ENCODE results near the gene OTOGL.

The OTOGL gene

DNA sequence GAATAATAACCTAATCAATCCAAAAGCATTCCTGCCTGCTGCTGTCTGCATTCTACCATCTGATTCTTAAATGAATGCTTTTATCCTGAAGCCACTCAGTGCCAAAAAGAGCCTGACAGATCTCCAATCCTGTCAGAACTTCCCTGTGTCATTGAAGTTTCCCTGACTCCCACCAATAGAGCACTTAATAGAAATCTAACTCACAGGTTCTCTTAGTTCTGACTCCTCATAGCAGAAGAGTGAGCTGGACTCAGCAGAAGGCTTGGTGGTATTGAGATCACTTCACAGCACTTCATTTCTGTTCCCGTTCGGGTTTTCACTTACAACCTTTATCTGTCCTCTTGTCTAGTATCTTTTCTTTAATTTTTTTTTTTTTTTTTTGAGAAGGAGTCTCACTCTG is 102.6 kb downstream of the OTOGL start:
- no peak for DNase-seq (ENCODE audit: low read depth)
- H3K4me3 ChIP-seq (ENCODE audit: low read depth, low read length), result no peak overlapping the region
- TF ChIP-seq MYC (IDR thresholded peaks at IDR 0.05; ENCODE audit: low read depth, low read length) (no peak), POLR2A (IDR thresholded peaks at IDR 0.05; ENCODE audit: extremely low read depth, insufficient read length) (no peak)
- TF ChIP-seq, protein P1, sequence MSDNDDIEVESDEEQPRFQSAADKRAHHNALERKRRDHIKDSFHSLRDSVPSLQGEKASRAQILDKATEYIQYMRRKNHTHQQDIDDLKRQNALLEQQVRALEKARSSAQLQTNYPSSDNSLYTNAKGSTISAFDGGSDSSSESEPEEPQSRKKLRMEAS (IDR thresholded peaks at IDR 0.05; ENCODE audit: low read depth, low read length), result no peak
- TF ChIP-seq, protein P2, sequence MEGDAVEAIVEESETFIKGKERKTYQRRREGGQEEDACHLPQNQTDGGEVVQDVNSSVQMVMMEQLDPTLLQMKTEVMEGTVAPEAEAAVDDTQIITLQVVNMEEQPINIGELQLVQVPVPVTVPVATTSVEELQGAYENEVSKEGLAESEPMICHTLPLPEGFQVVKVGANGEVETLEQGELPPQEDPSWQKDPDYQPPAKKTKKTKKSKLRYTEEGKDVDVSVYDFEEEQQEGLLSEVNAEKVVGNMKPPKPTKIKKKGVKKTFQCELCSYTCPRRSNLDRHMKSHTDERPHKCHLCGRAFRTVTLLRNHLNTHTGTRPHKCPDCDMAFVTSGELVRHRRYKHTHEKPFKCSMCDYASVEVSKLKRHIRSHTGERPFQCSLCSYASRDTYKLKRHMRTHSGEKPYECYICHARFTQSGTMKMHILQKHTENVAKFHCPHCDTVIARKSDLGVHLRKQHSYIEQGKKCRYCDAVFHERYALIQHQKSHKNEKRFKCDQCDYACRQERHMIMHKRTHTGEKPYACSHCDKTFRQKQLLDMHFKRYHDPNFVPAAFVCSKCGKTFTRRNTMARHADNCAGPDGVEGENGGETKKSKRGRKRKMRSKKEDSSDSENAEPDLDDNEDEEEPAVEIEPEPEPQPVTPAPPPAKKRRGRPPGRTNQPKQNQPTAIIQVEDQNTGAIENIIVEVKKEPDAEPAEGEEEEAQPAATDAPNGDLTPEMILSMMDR (IDR thresholded peaks at IDR 0.05; ENCODE audit: low read depth, low read length), result no peak

DNA sequence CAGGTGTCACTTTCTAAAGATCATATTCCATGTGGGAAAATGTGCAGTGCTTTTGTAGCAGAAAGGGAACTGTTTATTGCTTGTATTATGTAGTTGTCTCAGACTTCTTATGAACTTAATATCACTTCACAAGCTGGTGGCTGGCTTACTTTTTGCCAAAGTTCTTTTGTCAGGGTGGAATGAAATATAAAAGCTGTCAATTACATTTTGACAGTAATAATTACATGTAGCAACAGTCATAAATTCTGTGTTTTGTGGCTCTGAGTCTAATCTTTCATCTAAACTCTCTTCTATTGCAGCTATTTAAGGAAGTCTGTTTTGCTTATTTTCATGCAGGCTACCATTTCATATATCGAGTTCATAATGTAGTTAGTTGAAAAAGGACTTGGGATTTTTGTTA is 106.6 kb downstream of the OTOGL start:
- TF ChIP-seq POLR2A (IDR thresholded peaks at IDR 0.05; ENCODE audit: extremely low read depth, insufficient read length), result no peak
- TF ChIP-seq, protein P2 (IDR thresholded peaks at IDR 0.05; ENCODE audit: low read depth, low read length), result no peak
- TF ChIP-seq, protein P1 (IDR thresholded peaks at IDR 0.05; ENCODE audit: low read depth, low read length), result no peak
- no peak for TF ChIP-seq MYC (IDR thresholded peaks at IDR 0.05; ENCODE audit: low read depth, low read length)
- H3K4me3 ChIP-seq (ENCODE audit: low read depth, low read length), result no peak overlapping the region
- DNase-seq (ENCODE audit: low read depth), result no peak

DNA sequence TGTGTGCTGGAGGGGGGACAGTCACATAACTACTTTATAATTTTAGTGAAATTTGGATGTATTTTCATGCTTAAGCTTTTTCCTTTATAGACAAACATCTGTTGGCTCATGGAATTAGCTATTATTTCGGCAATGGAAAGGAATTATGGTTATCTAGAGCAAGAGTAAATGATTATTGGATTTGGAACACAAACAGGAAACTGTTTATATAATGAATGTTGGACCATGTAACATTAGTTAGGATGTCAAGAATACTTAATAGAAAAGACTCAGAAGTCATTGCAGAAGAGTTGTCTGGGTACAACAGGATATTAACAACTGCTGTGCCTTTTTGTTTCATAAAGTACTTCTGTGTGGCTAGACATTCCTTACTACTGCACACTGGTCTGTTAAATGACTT is 108.7 kb downstream of the OTOGL start:
- no peak for DNase-seq (ENCODE audit: low read depth)
- TF ChIP-seq MYC (IDR thresholded peaks at IDR 0.05; ENCODE audit: low read depth, low read length), result no peak
- TF ChIP-seq, protein P2 (IDR thresholded peaks at IDR 0.05; ENCODE audit: low read depth, low read length), result no peak
- TF ChIP-seq, protein P1 (IDR thresholded peaks at IDR 0.05; ENCODE audit: low read depth, low read length), result no peak
- TF ChIP-seq POLR2A (IDR thresholded peaks at IDR 0.05; ENCODE audit: extremely low read depth, insufficient read length), result no peak
- no peak overlapping the region for H3K4me3 ChIP-seq (ENCODE audit: low read depth, low read length)

- no peak overlapping the region for H3K4me3 ChIP-seq (ENCODE audit: low read depth, low read length)
- DNase-seq (ENCODE audit: low read depth), result no peak
- TF ChIP-seq, protein P2 (IDR thresholded peaks at IDR 0.05; ENCODE audit: low read depth, low read length), result no peak
- TF ChIP-seq MYC (IDR thresholded peaks at IDR 0.05; ENCODE audit: low read depth, low read length) (no peak), POLR2A (IDR thresholded peaks at IDR 0.05; ENCODE audit: extremely low read depth, insufficient read length) (no peak)
- TF ChIP-seq, protein P1 (IDR thresholded peaks at IDR 0.05; ENCODE audit: low read depth, low read length), result no peak
These were observed 112.3 kb downstream of the OTOGL start for GRCh38 chr12:80211671-80212070.

DNA sequence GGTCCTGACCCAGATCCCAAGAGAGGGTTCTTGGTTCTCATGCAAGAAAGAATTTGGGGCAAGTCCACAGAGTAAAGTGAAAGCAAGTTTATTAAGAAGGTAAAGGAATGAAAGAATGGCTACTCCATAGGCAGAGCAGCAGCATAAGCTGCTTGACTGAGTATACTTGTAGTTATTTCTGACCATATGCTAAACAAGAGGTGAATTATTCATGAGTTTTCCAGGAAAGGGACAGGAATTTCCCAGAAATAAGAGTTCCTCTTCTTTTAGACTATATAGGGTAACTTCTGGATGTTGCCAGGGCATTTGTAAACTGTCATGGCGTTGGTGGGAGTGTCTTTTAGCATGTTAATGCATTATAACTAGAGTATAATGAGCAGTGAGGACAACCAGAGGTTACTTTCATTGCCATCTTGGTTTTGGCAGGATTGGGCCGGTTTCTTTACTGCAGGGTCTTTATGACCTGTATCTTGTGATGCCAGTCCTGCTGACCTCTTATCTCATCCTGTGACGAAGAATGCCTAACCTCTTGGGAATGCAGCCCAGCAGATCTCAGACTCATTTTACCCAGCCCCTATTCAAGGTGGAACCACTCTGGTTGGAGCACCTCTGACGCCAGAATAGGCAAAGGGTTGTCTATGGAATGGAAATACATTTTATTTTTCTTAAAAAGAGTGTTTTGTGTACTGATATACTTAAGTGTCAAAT is 113.8 kb downstream of the OTOGL start:
- TF ChIP-seq, protein P1 (IDR thresholded peaks at IDR 0.05; ENCODE audit: low read depth, low read length), result no peak
- TF ChIP-seq POLR2A (IDR thresholded peaks at IDR 0.05; ENCODE audit: extremely low read depth, insufficient read length) (no peak), MYC (IDR thresholded peaks at IDR 0.05; ENCODE audit: low read depth, low read length) (no peak)
- TF ChIP-seq, protein P2 (IDR thresholded peaks at IDR 0.05; ENCODE audit: low read depth, low read length), result no peak
- H3K4me3 ChIP-seq (ENCODE audit: low read depth, low read length), result no peak overlapping the region
- no peak for DNase-seq (ENCODE audit: low read depth)
